ENCODE results near the gene PIM3.

Gene PIM3

DNA sequence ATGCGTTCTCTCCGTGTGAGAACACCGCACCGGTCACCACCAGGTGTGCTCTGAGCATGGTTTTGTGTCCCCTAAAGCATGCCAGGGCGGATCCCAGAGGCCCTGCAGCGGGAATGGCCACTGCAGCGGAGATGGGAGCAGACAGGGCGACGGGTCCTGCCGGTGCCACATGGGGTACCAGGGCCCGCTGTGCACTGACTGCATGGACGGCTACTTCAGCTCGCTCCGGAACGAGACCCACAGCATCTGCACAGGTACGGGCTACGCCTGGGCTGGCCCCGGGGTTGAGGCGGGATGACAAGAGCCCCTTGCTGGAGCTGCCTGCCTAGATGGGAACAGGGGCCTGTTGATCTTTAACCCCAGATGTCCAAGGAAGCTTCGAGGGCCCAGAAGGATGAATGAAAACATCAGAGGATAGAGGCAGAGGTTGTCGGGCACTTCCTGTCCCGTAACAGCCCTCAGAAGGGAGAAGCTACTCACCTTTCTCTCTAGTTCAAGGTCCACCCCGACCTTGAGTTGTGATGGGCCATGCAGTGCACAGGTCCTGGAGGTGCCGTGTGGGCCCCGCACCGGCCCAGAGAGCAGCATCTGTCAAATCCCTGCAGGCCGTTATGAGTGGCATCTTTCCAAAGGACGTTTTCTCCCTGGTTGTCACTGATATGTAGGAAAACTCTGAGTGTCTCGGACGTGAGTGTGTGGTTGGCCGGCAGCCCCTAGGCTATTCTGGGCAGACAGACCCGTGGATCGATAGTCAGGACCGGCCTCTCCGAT, 38.9 kb upstream of the PIM3 start:
- ATAC-seq (replicated peaks; ENCODE audit: extremely low read depth, poor library complexity, severe bottlenecking) (no peak), DNase-seq (ENCODE audit: low spot score in 2 of 2) (no peak)
- H3K27ac Mint-ChIP-seq (ENCODE audit: low read depth), result no peak overlapping the region
- no peak overlapping the region for H3K4me3 Mint-ChIP-seq
- H3K9me3 Mint-ChIP-seq, result no peaks in the 10 kb centered on the region
- H3K27me3 Mint-ChIP-seq, result no peaks in the 10 kb centered on the region
- H3K36me3 Mint-ChIP-seq (ENCODE audit: insufficient read depth), result peaks cover 16% of the 10 kb centered on the region
- H3K4me1 Mint-ChIP-seq, result peaks cover 33% of the 10 kb centered on the region

DNA sequence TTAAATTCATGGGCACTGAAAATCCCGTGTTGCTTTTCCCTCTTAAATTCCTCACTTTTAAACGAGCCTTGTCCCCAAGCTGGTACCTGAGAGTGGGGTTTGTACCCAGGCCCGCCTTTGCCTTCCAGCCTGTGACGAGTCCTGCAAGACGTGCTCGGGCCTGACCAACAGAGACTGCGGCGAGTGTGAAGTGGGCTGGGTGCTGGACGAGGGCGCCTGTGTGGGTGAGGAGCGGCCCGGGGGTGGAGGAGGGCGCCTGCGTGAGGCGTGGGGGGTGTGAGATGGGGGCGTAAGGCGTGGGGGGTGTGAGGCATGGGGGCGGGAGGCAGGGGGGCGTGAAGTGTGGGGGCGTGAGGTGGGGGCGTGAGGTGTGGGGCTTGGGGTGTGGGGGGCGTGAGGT, 38.1 kb upstream of the PIM3 start:
- DNase-seq (ENCODE audit: low spot score in 2 of 2) (no peak), ATAC-seq (replicated peaks; ENCODE audit: extremely low read depth, poor library complexity, severe bottlenecking) (no peak)
- Mint-ChIP-seq H3K27ac (ENCODE audit: low read depth) (no peak overlapping the region), H3K9me3 (no peaks in the 10 kb centered on the region), H3K4me1 (peaks cover 33% of the 10 kb centered on the region), H3K27me3 (no peaks in the 10 kb centered on the region), H3K36me3 (ENCODE audit: insufficient read depth) (peaks cover 17% of the 10 kb centered on the region), H3K4me3 (no peak overlapping the region)

DNA sequence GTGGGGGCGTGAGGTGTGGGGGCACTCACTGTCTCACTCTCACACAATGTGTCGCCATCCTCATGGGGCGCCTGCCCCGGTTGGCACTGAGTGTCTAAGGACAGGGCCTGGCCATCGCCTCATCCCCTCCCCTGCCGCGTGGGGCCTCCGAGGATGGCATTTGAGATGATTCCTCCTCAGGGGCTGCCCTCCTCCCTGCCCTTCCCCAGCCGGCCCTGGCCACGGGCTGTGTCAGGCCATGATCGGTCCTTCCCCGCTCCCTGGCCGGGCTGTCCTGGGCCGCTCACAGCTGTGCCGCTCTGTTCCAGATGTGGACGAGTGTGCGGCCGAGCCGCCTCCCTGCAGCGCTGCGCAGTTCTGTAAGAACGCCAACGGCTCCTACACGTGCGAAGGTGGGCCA, 37.6 kb upstream of the PIM3 start:
- no peak overlapping the region for H3K27ac Mint-ChIP-seq (ENCODE audit: low read depth)
- DNase-seq (ENCODE audit: low spot score in 2 of 2) (no peak), ATAC-seq (replicated peaks; ENCODE audit: extremely low read depth, poor library complexity, severe bottlenecking) (no peak)
- peaks cover 17% of the 10 kb centered on the region for H3K36me3 Mint-ChIP-seq (ENCODE audit: insufficient read depth)
- no peak overlapping the region for H3K4me3 Mint-ChIP-seq
- H3K27me3 Mint-ChIP-seq, result no peaks in the 10 kb centered on the region
- H3K4me1 Mint-ChIP-seq, result peaks cover 33% of the 10 kb centered on the region
- H3K9me3 Mint-ChIP-seq, result no peaks in the 10 kb centered on the region

DNA sequence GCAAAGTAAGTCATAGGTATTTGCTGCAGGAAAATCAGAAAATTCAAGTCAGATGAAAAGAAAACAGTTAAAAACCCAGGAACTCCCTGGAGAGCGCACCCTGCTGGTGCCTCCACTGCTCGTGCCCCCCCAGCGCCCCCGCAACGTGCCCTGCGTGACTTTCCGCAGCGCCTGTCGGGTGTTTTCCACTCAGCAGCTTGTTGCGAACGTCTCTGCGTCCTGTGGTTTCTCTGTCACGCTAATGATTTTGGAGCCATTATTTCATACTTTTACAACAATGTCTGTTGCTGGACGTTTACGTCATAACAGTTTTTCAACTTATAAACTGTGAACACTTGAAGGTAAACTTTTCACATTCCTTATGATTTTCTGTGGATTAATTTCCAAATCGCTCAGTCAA, 37.1 kb upstream of the PIM3 start:
- H3K27ac Mint-ChIP-seq (ENCODE audit: low read depth), result no peak overlapping the region
- no peak overlapping the region for H3K4me3 Mint-ChIP-seq
- H3K27me3 Mint-ChIP-seq, result no peaks in the 10 kb centered on the region
- H3K4me1 Mint-ChIP-seq, result peaks cover 33% of the 10 kb centered on the region
- H3K36me3 Mint-ChIP-seq (ENCODE audit: insufficient read depth), result peaks cover 14% of the 10 kb centered on the region
- H3K9me3 Mint-ChIP-seq, result no peaks in the 10 kb centered on the region
- ATAC-seq (replicated peaks; ENCODE audit: extremely low read depth, poor library complexity, severe bottlenecking), result no peak
- no peak for DNase-seq (ENCODE audit: low spot score in 2 of 2)

DNA sequence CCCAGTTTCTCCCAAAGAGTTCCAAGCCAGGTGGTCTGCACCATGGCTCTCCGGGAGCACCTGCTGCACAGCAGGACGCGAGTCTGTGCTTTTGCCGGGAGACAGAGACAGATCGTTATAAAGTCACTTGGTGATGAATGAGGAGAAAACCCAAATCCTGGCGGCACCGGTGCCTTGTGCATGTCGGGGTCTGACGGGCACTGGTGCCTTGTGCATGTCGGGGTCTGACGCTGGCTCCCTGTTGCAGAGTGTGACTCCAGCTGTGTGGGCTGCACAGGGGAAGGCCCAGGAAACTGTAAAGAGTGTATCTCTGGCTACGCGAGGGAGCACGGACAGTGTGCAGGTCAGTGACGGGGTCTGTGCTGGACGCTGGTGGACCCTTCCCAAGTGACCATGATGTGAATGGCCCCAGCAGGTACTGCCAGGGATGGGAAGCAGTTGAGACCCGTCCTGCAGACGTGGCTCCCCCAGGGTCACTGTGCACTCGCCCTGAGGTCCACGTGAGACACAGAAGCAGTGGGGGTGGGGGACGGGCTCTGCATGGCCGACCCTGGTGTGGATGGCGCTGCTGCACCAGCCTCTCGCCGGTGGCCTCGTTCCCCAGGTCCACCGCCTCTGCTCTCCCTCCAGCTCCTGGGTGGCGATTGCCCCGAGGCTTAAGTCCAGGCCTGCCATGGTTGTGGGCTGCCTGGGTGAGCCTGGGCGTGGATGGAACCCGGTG, 36.3 kb upstream of the PIM3 start:
- DNase-seq (ENCODE audit: low spot score in 2 of 2) (no peak), ATAC-seq (replicated peaks; ENCODE audit: extremely low read depth, poor library complexity, severe bottlenecking) (no peak)
- H3K36me3 Mint-ChIP-seq (ENCODE audit: insufficient read depth), result peaks cover 14% of the 10 kb centered on the region
- peaks cover 33% of the 10 kb centered on the region for H3K4me1 Mint-ChIP-seq
- no peaks in the 10 kb centered on the region for H3K9me3 Mint-ChIP-seq
- H3K4me3 Mint-ChIP-seq, result no peak overlapping the region
- no peaks in the 10 kb centered on the region for H3K27me3 Mint-ChIP-seq
- peak overlapping the region; percentile 46 for H3K27ac Mint-ChIP-seq (ENCODE audit: low read depth)

DNA sequence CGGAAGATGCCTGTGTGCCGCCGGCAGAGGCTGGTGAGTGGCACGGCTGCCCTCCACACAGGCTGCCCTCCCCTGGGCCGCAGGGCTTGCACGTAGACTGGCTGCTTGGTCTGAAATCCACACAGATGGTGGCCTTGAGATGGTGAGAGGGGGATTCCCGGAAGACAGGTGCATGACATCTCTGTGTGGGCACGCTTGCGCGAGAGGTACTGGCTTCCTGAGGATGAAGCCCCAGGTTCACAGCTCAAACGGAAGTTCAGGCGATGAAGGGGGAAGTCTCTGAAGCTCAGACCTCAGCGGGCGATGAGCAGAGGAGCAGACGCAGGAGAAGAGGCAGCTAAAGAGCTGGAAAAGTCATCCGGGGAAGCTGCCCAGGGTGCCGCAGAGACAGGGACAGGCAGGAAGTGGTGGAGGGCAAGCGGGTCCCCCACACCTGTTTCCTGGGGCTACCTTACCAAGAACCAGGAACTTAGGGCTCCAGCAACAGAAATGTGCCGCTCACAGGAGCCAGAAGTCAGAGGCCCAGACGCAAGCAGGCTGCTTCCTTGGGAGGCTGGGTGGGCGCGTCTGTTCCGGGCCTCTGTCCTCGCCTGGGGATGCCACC, 34.9 kb upstream of the PIM3 start:
- DNase-seq (ENCODE audit: low spot score in 2 of 2) (peak; percentile 50 to 73), ATAC-seq (replicated peaks; ENCODE audit: extremely low read depth, poor library complexity, severe bottlenecking) (peak; percentile 89)
- Mint-ChIP-seq H3K4me3 (peak overlapping the region; percentile 73), H3K36me3 (ENCODE audit: insufficient read depth) (peaks cover 15% of the 10 kb centered on the region), H3K4me1 (peaks cover 24% of the 10 kb centered on the region), H3K27me3 (no peaks in the 10 kb centered on the region), H3K9me3 (no peaks in the 10 kb centered on the region), H3K27ac (ENCODE audit: low read depth) (peak overlapping the region; percentile 92)

DNA sequence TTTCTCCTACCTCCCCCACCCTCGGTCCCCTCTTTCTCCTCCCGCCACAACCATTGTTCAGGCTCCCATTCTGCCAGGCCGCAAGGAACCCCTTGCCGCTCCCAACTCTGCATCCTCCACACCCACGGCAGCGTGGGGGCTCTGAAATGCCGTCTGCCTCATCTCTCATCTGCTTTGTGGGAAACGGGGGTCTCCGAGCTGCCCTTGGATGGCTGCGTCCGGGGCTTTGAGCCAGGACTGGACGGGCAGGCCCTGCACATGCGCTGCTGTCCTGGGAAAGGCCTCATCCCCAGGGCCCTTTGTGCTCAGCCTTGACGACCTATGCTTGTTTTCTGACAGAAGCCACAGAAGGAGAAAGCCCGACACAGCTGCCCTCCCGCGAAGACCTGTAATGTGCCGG, 33.7 kb upstream of the PIM3 start:
- Mint-ChIP-seq H3K36me3 (ENCODE audit: insufficient read depth) (peaks cover 15% of the 10 kb centered on the region), H3K27ac (ENCODE audit: low read depth) (peak overlapping the region; percentile 92), H3K4me1 (peaks cover 30% of the 10 kb centered on the region), H3K9me3 (no peaks in the 10 kb centered on the region), H3K4me3 (no peak overlapping the region), H3K27me3 (no peaks in the 10 kb centered on the region)
- ATAC-seq (replicated peaks; ENCODE audit: extremely low read depth, poor library complexity, severe bottlenecking) (no peak), DNase-seq (ENCODE audit: low spot score in 2 of 2) (no peak)

DNA sequence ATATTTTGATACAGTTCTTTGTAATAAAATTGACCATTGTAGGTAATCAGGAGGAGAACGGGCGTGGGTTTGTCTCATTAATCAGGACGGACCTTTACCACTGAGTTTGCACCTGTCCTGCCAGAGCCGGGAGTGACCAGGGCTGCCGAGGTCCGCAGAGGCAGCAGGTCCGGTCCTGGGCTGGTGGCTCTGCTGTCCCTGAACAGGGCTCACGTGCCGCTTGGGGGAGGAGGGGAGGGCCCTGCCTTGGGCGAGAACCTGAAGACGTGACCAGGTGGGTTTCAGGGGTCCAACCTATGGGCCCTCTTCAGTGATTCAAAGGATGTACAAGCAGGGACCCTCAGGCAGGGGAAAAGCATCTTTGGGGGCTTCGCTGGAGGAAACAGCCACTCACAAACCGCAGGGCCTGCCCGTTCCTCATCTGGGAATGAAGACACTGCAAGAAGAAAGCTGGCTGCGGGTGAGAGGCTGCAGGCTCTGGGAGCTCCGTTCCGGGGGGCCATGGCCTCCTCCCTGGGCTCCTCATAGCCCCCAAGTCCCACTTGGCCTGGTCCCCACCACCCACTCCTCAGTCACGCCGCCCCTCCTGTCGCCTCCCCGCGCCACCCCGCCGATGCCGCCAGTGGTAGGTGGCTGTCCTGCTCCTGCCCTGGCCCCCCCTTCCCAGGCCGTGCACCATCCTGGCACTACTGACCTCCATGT, 32.9 kb upstream of the PIM3 start:
- peak overlapping the region; percentile 92 for H3K27ac Mint-ChIP-seq (ENCODE audit: low read depth)
- no peak for DNase-seq (ENCODE audit: low spot score in 2 of 2)
- peak overlapping the region; percentile 27 for H3K4me3 Mint-ChIP-seq
- no peaks in the 10 kb centered on the region for H3K27me3 Mint-ChIP-seq
- peaks cover 30% of the 10 kb centered on the region for H3K4me1 Mint-ChIP-seq
- no peak for ATAC-seq (replicated peaks; ENCODE audit: extremely low read depth, poor library complexity, severe bottlenecking)
- peaks cover 13% of the 10 kb centered on the region for H3K36me3 Mint-ChIP-seq (ENCODE audit: insufficient read depth)
- H3K9me3 Mint-ChIP-seq, result no peaks in the 10 kb centered on the region

DNA sequence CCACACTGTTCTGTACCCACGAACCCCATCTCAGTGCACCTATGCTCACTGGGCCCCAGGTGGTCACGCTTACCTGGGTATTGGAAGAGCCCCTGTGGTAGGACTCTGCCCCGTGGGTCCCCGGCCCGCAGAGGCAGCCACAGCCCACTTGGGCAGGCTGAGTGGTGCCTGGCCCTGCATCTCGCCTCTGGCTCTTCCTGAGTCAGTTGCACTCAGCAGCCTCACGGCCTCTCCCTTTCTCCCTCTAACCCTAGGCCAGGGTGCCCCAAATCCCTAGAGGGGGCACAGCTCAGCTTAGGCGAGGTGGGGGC, 32.4 kb upstream of the PIM3 start:
- peaks cover 12% of the 10 kb centered on the region for H3K36me3 Mint-ChIP-seq (ENCODE audit: insufficient read depth)
- DNase-seq (ENCODE audit: low spot score in 2 of 2) (no peak), ATAC-seq (replicated peaks; ENCODE audit: extremely low read depth, poor library complexity, severe bottlenecking) (no peak)
- no peaks in the 10 kb centered on the region for H3K27me3 Mint-ChIP-seq
- H3K27ac Mint-ChIP-seq (ENCODE audit: low read depth), result no peak overlapping the region
- H3K4me1 Mint-ChIP-seq, result peaks cover 33% of the 10 kb centered on the region
- no peaks in the 10 kb centered on the region for H3K9me3 Mint-ChIP-seq
- H3K4me3 Mint-ChIP-seq, result peak overlapping the region; percentile 27

DNA sequence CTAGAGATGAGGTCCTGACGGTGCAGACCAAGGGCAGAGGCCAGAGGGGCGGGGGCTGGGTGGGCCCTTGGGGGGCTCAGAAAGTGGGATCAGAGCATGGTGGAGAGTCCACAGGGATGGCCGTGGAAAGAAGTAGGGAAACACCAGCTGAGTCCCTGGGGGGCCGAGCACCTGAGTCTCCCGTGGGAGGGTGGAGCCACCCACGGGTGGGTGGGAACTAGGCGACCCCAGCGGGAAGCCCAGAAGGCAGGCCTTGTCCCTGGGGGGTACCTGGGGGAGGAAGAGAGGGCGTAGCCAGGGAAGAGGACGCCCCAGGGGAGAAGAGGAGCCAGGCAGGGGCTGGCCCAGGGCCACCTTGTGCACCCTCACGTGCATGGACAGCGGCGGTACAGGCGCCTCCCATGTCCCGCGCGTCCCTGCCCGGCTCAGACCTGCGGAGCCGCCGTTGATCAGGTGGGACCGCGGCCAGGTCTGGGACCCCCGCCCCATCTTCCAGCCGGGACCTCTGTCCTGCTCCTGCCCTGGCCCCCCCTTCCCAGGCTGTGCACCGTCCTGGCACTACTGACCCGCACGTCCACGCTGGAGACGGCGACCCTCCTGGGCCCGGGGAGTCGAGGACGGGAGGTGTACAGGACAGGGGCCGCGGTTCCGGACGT, 31.9 kb upstream of the PIM3 start:
- H3K27me3 Mint-ChIP-seq, result no peaks in the 10 kb centered on the region
- no peaks in the 10 kb centered on the region for H3K9me3 Mint-ChIP-seq
- no peak overlapping the region for H3K27ac Mint-ChIP-seq (ENCODE audit: low read depth)
- ATAC-seq (replicated peaks; ENCODE audit: extremely low read depth, poor library complexity, severe bottlenecking) (no peak), DNase-seq (ENCODE audit: low spot score in 2 of 2) (no peak)
- peaks cover 36% of the 10 kb centered on the region for H3K4me1 Mint-ChIP-seq
- H3K4me3 Mint-ChIP-seq, result peak overlapping the region; percentile 27
- peaks cover 11% of the 10 kb centered on the region for H3K36me3 Mint-ChIP-seq (ENCODE audit: insufficient read depth)

DNA sequence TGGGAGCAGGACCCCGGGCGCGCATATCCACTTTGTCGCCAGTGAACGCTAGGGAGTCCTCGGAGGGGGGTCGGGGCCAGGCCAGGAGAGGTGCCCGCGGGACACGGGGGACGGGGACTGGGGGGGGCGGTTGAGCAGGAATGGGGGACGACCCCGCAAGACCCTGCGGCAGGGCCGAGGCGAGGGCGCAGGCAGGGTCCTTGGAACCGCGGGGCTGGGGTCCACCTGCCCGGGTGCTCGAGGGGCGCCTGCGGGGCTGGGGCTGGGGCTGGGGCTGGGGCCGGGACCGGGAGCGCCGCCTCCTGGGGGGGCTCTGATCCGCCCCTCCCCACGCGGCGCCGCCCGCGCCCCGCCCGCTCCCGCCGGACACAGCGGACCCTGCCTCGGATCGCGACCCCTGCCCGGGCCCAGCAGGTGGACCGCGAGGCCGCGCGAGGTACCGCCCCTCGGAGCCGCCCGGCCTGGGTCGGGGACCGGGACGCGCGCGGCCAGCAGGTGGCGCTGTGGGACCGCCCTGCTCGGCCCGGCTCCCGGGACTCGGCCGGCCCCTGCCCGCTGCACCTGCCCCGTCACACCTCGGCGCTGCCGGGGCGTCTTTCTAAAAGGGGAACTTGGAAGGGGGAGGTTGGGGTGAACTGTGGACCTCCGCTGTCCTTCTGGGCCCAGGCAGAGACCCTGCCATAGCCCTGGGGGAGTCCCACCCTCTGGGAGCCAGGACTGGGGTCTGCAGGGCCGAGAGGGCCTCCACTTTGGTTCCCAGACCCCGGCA, 31.2 kb upstream of the PIM3 start:
- Mint-ChIP-seq H3K36me3 (ENCODE audit: insufficient read depth) (peaks cover 12% of the 10 kb centered on the region), H3K4me1 (peaks cover 36% of the 10 kb centered on the region), H3K4me3 (no peak overlapping the region), H3K27ac (ENCODE audit: low read depth) (no peak overlapping the region), H3K9me3 (no peaks in the 10 kb centered on the region), H3K27me3 (no peaks in the 10 kb centered on the region)
- ATAC-seq (replicated peaks; ENCODE audit: extremely low read depth, poor library complexity, severe bottlenecking), result peak; percentile 42
- peak; percentile 60 to 75 for DNase-seq (ENCODE audit: low spot score in 2 of 2)

All from central memory CD8-positive, alpha-beta T cell (primary cell).